Ovary (tissue), 3 donors: ENCODE results near the gene IRF3.

Experiments
- EP300 ChIP-seq: sonication (generic); formaldehyde crosslinking; IDR thresholded peaks from one replicate; pipeline ENCODE4 v1.6.1; 2017; ENCODE audit warnings: antibody characterized with exemption
- POLR2A ChIP-seq: fragments of 450-650 bp; IDR thresholded peaks from one replicate; pipeline ENCODE4 v1.6.1; 2017; ENCODE audit warnings: antibody characterized with exemption, mild to moderate bottlenecking, moderate library complexity
- TF ChIP-seq, protein P1 (sequence below), 3 donors: fragments of 450-650 bp in 2 of 3; fragments of 200-600 bp in 1 of 3; IDR thresholded peaks; one replicate each; pipeline versions ENCODE4 v1.5.1 to v1.8.0; 2016 to 2022; ENCODE audit warnings: antibody characterized with exemption in 3 of 3, mild to moderate bottlenecking in 1 of 3
- donor health status: DM: no; HTN: no; CAD: no.

DNA sequence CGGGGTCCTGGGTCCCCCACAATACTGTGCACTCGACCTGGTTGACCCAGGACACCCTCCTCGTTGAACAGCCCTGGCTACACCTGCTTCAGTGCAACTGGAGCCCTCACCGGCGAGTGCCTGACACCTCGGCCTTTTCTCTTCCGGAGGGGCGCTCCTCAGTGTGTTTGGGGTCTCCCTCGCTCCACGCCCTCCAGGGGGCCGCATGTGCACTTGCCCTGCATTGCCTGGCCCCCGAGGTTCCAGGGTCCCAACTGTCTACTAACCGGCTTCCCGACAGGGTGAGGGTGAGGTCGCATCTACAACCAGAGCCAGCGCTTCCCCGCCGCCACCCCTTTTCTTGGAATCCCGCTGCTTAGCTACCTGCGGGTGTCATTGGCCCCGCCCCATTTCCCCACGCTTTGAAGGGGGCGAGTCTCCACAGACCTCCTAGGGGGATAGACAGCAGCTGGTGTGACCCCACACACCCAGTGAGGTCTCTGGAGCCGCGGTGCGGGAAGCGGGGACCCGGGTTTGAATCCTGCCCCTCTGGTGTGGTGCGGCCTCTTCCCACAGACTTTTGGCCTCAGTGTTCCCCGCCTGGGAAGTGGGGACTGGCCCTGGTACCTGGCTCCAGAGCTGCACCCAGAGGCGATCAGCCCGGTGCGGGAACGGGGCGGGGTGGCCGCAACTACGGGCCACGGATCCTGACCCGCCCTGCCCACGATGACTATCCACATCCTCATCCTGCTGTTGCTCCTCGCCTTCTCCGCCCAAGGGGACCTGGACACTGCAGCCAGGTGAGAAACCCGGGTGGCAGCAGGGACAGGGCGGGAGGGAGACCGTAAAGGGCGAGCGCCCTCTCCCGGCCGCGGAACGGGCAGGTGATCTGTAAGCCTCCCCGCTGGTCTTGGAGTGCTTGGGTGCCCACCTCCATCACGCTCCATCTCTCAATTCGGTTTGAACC, 23.7 kb upstream of the IRF3 start, which contains the start of gene ADM5:
- TF ChIP-seq POLR2A: no peak
- TF ChIP-seq, protein P1, sequence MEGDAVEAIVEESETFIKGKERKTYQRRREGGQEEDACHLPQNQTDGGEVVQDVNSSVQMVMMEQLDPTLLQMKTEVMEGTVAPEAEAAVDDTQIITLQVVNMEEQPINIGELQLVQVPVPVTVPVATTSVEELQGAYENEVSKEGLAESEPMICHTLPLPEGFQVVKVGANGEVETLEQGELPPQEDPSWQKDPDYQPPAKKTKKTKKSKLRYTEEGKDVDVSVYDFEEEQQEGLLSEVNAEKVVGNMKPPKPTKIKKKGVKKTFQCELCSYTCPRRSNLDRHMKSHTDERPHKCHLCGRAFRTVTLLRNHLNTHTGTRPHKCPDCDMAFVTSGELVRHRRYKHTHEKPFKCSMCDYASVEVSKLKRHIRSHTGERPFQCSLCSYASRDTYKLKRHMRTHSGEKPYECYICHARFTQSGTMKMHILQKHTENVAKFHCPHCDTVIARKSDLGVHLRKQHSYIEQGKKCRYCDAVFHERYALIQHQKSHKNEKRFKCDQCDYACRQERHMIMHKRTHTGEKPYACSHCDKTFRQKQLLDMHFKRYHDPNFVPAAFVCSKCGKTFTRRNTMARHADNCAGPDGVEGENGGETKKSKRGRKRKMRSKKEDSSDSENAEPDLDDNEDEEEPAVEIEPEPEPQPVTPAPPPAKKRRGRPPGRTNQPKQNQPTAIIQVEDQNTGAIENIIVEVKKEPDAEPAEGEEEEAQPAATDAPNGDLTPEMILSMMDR (IDR thresholded peaks at IDR 0.05): peak in 1 of 3 donors; percentile 32
- TF ChIP-seq EP300: no peak
